Body of pancreas (tissue), 4 donors: ENCODE measurements around the gene CCR9.

Source experiments
- POLR2A ChIP-seq, 3 donors: fragments of 450-650 bp; IDR thresholded peaks; one replicate each; pipeline ENCODE4 v1.6.1; 2016; ENCODE audit warnings: antibody characterized with exemption in 3 of 3, mild to moderate bottlenecking in 2 of 3
- TF ChIP-seq, protein P1 (sequence below), 7 experiments: fragments of 450-650 bp in 4 of 7; fragments of 200-600 bp in 3 of 7; sonication (generic) in 3 of 7; IDR thresholded peaks; one replicate each; pipeline ENCODE4 v1.5.1; 2016 to 2019; ENCODE audit warnings: antibody characterized with exemption in 7 of 7

DNA sequence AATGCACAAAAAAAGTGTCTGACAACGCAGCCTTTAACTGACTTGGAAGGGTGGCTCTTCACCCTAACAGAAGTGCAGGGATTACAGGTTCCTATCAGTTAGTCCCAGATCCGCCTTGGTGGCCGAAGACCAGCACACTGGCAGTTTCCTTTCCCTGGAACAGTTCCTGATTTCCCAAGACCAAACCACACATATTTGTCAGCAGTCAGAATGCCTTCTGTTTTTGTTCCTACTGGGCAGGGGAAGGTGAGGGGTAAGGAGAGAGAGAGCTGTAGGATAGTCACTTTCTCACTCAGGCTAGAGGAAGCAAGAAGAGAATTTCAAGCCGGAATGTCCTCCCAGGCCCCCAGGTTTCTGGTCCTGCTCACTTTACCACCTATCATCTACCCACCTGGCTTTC is 66.1 kb downstream of the CCR9 start:
- TF ChIP-seq, protein P1, sequence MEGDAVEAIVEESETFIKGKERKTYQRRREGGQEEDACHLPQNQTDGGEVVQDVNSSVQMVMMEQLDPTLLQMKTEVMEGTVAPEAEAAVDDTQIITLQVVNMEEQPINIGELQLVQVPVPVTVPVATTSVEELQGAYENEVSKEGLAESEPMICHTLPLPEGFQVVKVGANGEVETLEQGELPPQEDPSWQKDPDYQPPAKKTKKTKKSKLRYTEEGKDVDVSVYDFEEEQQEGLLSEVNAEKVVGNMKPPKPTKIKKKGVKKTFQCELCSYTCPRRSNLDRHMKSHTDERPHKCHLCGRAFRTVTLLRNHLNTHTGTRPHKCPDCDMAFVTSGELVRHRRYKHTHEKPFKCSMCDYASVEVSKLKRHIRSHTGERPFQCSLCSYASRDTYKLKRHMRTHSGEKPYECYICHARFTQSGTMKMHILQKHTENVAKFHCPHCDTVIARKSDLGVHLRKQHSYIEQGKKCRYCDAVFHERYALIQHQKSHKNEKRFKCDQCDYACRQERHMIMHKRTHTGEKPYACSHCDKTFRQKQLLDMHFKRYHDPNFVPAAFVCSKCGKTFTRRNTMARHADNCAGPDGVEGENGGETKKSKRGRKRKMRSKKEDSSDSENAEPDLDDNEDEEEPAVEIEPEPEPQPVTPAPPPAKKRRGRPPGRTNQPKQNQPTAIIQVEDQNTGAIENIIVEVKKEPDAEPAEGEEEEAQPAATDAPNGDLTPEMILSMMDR (IDR thresholded peaks at IDR 0.05): no peak
- no peak for TF ChIP-seq POLR2A (IDR thresholded peaks at IDR 0.05)
